RWPE1 (cell line): ENCODE data around the gene CHADL.

Experiments
- CTCF ChIA-PET: fragments of 350-600 bp; sonication (Branson Sonifier 250); formaldehyde crosslinking; extraction: SDS; loops from one replicate; lab custom pipeline; 2021; lab: Yijun Ruan, JAX
- POLR2A ChIA-PET: fragments of 400-600 bp; formaldehyde crosslinking; extraction: SDS; loops from one replicate; lab custom pipeline; 2020; ENCODE audit warnings: antibody characterized with exemption; ENCODE audit not compliant: low non-redundant PET; lab: Yijun Ruan, JAX
- DNase-seq: peaks from one replicate; pipeline ENCODE4 v3.0.0; 2012; ENCODE audit warnings: low spot score
- H3K27ac ChIP-seq: fragments of 450-650 bp; 2 replicates; pipeline ENCODE4 v1.5.1; 2017
- CTCF ChIP-seq: fragments of 450-650 bp; conservative IDR thresholded peaks from 2 replicates; pipeline ENCODE4 v1.5.1; 2017; ENCODE audit warnings: low read depth, mild to moderate bottlenecking

CHADL gene

GRCh38 chr22:41257696-41258095 is 17.0 kb upstream of the CHADL start:
- ChIA-PET POLR2A (no interaction called here), CTCF (no interaction called here)
- no peak for TF ChIP-seq CTCF
- no peak for DNase-seq
- H3K27ac ChIP-seq, result peak overlapping the region; percentile 69

- H3K27ac ChIP-seq, result peak overlapping the region; percentile 69
- peak; percentile 57 for DNase-seq
- ChIA-PET CTCF (interaction anchor here (0.6 to 0.7 kb wide), 3 partner anchors 25 to 1894 kb away, joined by 3 read pairs; no protein-coding TSS in a partner anchor), POLR2A (no interaction called here)
- TF ChIP-seq CTCF, result no peak
Measured at GRCh38 chr22:41256254-41257253, 15.8 kb upstream of the CHADL start.

- no peak for DNase-seq
- TF ChIP-seq CTCF, result no peak
- CTCF ChIA-PET, result no interaction called here
- POLR2A ChIA-PET, result no interaction called here
- H3K27ac ChIP-seq, result peak overlapping the region; percentile 7; the same call in 1 of the 2 replicates
Measured at GRCh38 chr22:41254230-41254629, 13.5 kb upstream of the CHADL start.

- no peak for TF ChIP-seq CTCF
- H3K27ac ChIP-seq, result peak overlapping the region; percentile 22
- POLR2A ChIA-PET, result no interaction called here
- CTCF ChIA-PET, result no interaction called here
- no peak for DNase-seq
Measured at GRCh38 chr22:41252365-41252764, 11.6 kb upstream of the CHADL start.

- TF ChIP-seq CTCF, result no peak
- DNase-seq, result no peak
- POLR2A ChIA-PET, result no interaction called here
- H3K27ac ChIP-seq, result peak overlapping the region; percentile 82
- CTCF ChIA-PET, result no interaction called here
Measured at GRCh38 chr22:41250127-41250526, 9.4 kb upstream of the CHADL start.

GRCh38 chr22:41249442-41249841 is 8.7 kb upstream of the CHADL start:
- peak overlapping the region; percentile 82 for H3K27ac ChIP-seq
- ChIA-PET CTCF (no interaction called here), POLR2A (no interaction called here)
- no peak for DNase-seq
- TF ChIP-seq CTCF, result no peak
